Osteocyte (in vitro differentiated cells): ENCODE data around the gene IFNA1. TPM values are rescaled to one million over a fixed set of nuclear protein-coding genes. Genes with fewer than 3 reads are reported as not detected.

Experiments used
- DNase-seq: peaks from one replicate; pipeline ENCODE4 v3.0.0; 2021; ENCODE audit warnings: mixed read lengths; ENCODE audit not compliant: unreplicated experiment; ENCODE audit errors: extremely low spot score
- H3K27ac Mint-ChIP-seq: one replicate; pipeline ENCODE4 v1.8.0; 2021; ENCODE audit warnings: mild to moderate bottlenecking, mixed read lengths; ENCODE audit not compliant: unreplicated experiment
- H3K27me3 Mint-ChIP-seq: one replicate; pipeline ENCODE4 v1.8.0; 2021; ENCODE audit warnings: mixed read lengths; ENCODE audit not compliant: unreplicated experiment
- H3K36me3 Mint-ChIP-seq: one replicate; pipeline ENCODE4 v1.8.0; 2021; ENCODE audit warnings: mixed read lengths; ENCODE audit not compliant: unreplicated experiment
- H3K4me1 Mint-ChIP-seq: one replicate; pipeline ENCODE4 v1.8.0; 2021; ENCODE audit warnings: mixed read lengths; ENCODE audit not compliant: unreplicated experiment
- H3K4me3 Mint-ChIP-seq: one replicate; pipeline ENCODE4 v1.8.0; 2021; ENCODE audit warnings: mild to moderate bottlenecking, moderate library complexity, mixed read lengths; ENCODE audit not compliant: unreplicated experiment
- H3K9me3 Mint-ChIP-seq: one replicate; pipeline ENCODE4 v1.8.0; 2021; ENCODE audit warnings: mixed read lengths; ENCODE audit not compliant: unreplicated experiment
- total RNA-seq: library from RNA; stranded (reverse); gene quantifications from 2 replicates; pipeline ENCODE4 v1.2.1, GENCODE V29; 2021
- TF ChIP-seq, protein P1 (sequence below): fragments of 200-600 bp; sonication (generic); IDR thresholded peaks from 2 replicates; pipeline ENCODE4 v1.5.0; 2021; ENCODE audit warnings: antibody characterized with exemption, mild to moderate bottlenecking, moderate library complexity

The IFNA1 gene
- total RNA-seq, 1 donor from 2014 or later = not detected

DNA sequence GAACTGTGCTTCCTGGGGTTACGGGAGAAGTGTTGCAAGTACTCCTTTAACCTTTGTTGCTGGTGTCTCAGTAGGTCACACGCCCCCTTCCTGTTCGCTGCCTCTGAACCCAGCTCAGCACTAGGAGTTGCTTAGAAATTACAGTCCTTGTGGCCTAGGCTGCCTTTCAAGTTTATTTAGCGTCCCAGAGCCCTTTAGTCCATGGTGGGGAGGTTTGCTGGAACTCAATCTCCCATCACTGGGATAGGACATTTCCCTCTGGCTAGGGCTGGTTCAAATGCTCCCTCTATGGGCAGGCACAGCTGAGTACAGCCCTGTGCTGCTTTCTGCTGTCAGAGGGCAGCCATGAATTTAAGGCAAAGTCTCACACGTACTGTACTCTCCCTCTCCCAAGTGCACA is 26.6 kb upstream of the IFNA1 start:
- DNase-seq = no peak
- Mint-ChIP-seq H3K4me1 (no peaks in the 10 kb centered on the region), H3K36me3 (no peaks in the 10 kb centered on the region), H3K27me3 (peaks cover 46% of the 10 kb centered on the region), H3K27ac (no peak overlapping the region), H3K9me3 (no peaks in the 10 kb centered on the region), H3K4me3 (no peak overlapping the region)
- TF ChIP-seq, protein P1, sequence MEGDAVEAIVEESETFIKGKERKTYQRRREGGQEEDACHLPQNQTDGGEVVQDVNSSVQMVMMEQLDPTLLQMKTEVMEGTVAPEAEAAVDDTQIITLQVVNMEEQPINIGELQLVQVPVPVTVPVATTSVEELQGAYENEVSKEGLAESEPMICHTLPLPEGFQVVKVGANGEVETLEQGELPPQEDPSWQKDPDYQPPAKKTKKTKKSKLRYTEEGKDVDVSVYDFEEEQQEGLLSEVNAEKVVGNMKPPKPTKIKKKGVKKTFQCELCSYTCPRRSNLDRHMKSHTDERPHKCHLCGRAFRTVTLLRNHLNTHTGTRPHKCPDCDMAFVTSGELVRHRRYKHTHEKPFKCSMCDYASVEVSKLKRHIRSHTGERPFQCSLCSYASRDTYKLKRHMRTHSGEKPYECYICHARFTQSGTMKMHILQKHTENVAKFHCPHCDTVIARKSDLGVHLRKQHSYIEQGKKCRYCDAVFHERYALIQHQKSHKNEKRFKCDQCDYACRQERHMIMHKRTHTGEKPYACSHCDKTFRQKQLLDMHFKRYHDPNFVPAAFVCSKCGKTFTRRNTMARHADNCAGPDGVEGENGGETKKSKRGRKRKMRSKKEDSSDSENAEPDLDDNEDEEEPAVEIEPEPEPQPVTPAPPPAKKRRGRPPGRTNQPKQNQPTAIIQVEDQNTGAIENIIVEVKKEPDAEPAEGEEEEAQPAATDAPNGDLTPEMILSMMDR = no peak

DNA sequence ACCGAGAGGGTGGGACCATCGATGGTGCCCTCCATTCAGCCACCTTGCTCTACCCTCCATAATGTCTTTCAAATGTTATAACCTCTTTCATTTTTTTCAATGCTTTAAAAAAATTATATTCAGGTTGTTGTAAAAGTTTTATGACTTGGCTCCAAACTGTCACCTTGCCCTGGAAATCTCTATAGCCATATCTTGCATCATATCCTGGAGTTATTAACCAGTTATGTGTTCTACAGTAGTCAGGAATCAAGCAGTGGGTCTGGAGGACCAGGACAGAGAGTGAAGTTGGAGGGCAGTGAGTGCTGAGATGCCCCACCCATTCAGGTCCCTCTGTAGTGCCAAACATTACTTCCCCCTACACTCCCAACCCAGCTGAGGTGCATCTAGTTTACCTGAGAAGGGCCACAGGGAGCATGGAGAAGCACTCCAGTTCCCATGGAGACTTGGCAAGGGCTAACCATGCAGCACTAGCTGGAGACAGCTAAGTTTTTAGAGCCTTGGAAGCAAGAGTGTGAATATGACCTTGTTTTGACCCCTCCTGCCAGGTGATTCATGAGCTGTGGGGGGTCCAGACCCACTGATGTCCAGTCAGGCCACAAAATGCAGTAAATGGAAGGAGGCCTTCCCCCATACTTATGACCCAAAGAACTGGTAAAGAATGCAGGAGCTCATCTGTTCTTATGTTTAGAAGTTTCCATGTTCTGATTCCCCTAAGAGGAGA is 25.9 kb upstream of the IFNA1 start:
- no peaks in the 10 kb centered on the region for H3K36me3 Mint-ChIP-seq
- H3K27ac Mint-ChIP-seq = no peak overlapping the region
- H3K4me1 Mint-ChIP-seq = no peaks in the 10 kb centered on the region
- no peak overlapping the region for H3K4me3 Mint-ChIP-seq
- H3K27me3 Mint-ChIP-seq = peaks cover 41% of the 10 kb centered on the region
- TF ChIP-seq, protein P1 = no peak
- no peak for DNase-seq
- no peaks in the 10 kb centered on the region for H3K9me3 Mint-ChIP-seq

DNA sequence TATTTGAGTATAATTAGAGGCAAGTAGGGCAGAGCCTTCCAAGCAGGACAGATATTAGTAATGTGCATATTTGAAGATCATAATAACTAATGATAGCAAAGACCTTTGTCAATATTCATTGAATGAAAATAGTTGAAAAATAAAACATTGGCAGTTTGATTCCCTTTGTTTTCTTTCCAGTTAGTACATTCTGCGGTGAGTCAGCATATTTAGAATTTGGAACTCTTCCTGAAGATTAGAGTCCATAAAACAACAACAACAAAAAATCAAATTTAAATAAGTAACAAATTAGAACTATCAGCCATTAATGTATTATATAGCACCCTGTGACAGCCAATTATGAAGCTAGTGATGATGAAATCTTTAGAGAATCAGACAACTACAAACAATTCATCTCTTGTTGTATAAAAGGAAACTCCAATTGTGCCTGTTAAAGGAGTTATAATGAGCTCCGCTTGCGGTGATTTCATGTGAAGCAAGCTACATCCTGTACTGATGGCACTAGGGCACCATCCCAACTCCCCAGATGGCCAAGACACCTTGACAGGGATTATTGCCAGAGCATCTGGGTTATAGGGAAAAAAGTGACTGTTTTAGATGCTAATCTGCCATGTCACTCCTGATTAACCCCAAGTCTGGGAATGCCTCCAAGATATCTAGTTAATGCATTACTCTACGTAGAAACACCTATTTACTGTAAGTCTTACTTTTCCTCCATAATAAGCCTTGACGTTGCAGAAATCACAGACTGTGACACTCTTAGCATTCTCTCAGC is 24.6 kb upstream of the IFNA1 start:
- DNase-seq = no peak
- Mint-ChIP-seq H3K27ac (no peak overlapping the region), H3K27me3 (peaks cover 37% of the 10 kb centered on the region), H3K36me3 (no peaks in the 10 kb centered on the region), H3K4me3 (no peak overlapping the region), H3K4me1 (no peaks in the 10 kb centered on the region), H3K9me3 (no peaks in the 10 kb centered on the region)
- TF ChIP-seq, protein P1 = no peak

DNA sequence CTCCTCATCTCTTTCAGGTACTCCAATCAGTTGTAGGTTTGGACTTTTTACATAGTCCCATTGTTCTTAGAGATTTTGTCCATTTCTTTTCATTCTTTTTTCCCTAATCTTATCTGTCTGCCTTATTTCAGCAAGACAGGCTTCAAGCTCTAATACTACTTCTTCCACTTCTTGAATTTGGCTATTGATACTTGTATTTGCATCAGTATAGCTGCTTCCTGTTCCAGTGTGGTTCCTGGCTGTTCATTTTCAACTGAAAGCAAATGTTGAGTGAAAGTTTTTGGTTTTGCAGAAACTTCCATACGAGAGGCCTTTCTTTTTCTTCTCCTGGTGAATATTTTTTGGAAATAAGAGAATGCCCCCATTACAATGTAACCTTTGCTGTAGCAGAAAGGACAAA is 12.0 kb upstream of the IFNA1 start:
- H3K4me1 Mint-ChIP-seq = no peaks in the 10 kb centered on the region
- H3K36me3 Mint-ChIP-seq = no peaks in the 10 kb centered on the region
- TF ChIP-seq, protein P1 = no peak
- no peak for DNase-seq
- no peaks in the 10 kb centered on the region for H3K9me3 Mint-ChIP-seq
- peaks cover 76% of the 10 kb centered on the region for H3K27me3 Mint-ChIP-seq
- H3K27ac Mint-ChIP-seq = no peak overlapping the region
- H3K4me3 Mint-ChIP-seq = no peak overlapping the region

DNA sequence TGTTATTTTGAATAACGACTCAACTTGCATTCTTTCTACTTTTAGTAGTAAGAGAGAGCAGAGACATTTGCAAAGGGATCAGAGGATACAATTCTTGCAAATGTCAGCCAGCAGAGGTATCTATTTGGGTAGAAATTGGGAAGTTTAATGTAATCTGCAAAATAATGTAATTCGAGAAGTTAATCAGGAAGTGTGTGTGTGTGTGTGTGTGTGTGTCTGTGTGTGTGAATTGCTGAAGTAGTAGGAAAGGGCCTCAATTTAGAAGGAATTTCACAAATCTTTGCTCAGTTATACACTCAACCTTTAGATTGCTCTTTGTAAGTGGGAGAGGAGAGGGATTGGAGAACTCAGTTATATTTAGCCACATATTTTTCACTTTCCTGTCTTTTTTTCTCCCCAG is 11.0 kb upstream of the IFNA1 start:
- Mint-ChIP-seq H3K27me3 (peaks cover 79% of the 10 kb centered on the region), H3K36me3 (no peaks in the 10 kb centered on the region), H3K27ac (no peak overlapping the region), H3K9me3 (no peaks in the 10 kb centered on the region), H3K4me3 (no peak overlapping the region), H3K4me1 (no peaks in the 10 kb centered on the region)
- no peak for DNase-seq
- TF ChIP-seq, protein P1 = no peak
